ENCODE results near the gene TRPM8. TPM values are rescaled to one million over a fixed set of nuclear protein-coding genes. Genes with fewer than 3 reads are reported as not detected.

TRPM8 gene
- total RNA-seq, 2 experiments from 2014 or later = not detected

GRCh38 chr2:233912691-233913423 lies 4.3 kb upstream of the TRPM8 start:
- intact Hi-C loops (cut with DNase I, micrococcal nuclease) = no loop called here
- Histone ChIP-seq H3K4me3 (ENCODE audit: low read length) (no peak overlapping the region), H3K36me3 (ENCODE audit: insufficient read depth, low read length) (no peaks in the 10 kb centered on the region), H3K27ac (ENCODE audit: low read depth in 1 of 2, low read length in 2 of 2) (no peak overlapping the region), H3K4me1 (ENCODE audit: insufficient read depth, low read length) (no peaks in the 10 kb centered on the region), H3K9me3 (ENCODE audit: control insufficient read depth in 1 of 2, insufficient read depth in 1 of 2, low read length in 2 of 2) (peaks cover 0 to 6% of the 10 kb centered on the region in 2 experiments), H3K27me3 (ENCODE audit: control insufficient read depth in 1 of 2, insufficient read depth in 2 of 2, low read length in 2 of 2) (peaks cover 4 to 16% of the 10 kb centered on the region in 2 experiments)
- H3K27ac Mint-ChIP-seq = no peak overlapping the region
- ChIA-PET CTCF (no interaction called here), POLR2A (no interaction called here)
- TF ChIP-seq CTCF (IDR thresholded peaks at IDR 0.05) = no peak
- no peaks in the 10 kb centered on the region for H3K36me3 Mint-ChIP-seq (ENCODE audit: low read depth)
- ATAC-seq (ENCODE audit: poor library complexity) (no peak), DNase-seq (peak in 1 of 14 experiments; percentile 3)
- no peak overlapping the region for H3K4me3 Mint-ChIP-seq
- no peaks in the 10 kb centered on the region for H3K4me1 Mint-ChIP-seq (ENCODE audit: low read depth)
- no peaks in the 10 kb centered on the region for H3K9me3 Mint-ChIP-seq
- H3K27me3 Mint-ChIP-seq = peaks cover 38% of the 10 kb centered on the region

- CTCF ChIA-PET = no interaction called here
- DNase-seq (no peak), ATAC-seq (ENCODE audit: poor library complexity) (no peak)
- TF ChIP-seq CTCF (IDR thresholded peaks at IDR 0.05) = no peak
- Histone ChIP-seq H3K36me3 (ENCODE audit: insufficient read depth, low read length) (no peaks in the 10 kb centered on the region), H3K27me3 (ENCODE audit: control insufficient read depth in 1 of 2, insufficient read depth in 2 of 2, low read length in 2 of 2) (peaks cover 4 to 20% of the 10 kb centered on the region in 2 experiments), H3K27ac (ENCODE audit: low read depth in 1 of 2, low read length in 2 of 2) (no peak overlapping the region), H3K4me3 (ENCODE audit: low read length) (no peak overlapping the region), H3K4me1 (ENCODE audit: insufficient read depth, low read length) (no peaks in the 10 kb centered on the region), H3K9me3 (ENCODE audit: control insufficient read depth in 1 of 2, insufficient read depth in 1 of 2, low read length in 2 of 2) (peaks cover 0 to 6% of the 10 kb centered on the region in 2 experiments)
- Mint-ChIP-seq H3K36me3 (ENCODE audit: low read depth) (no peaks in the 10 kb centered on the region), H3K27ac (no peak overlapping the region), H3K9me3 (no peaks in the 10 kb centered on the region), H3K4me1 (ENCODE audit: low read depth) (no peaks in the 10 kb centered on the region), H3K27me3 (peaks cover 49% of the 10 kb centered on the region), H3K4me3 (no peak overlapping the region)
- POLR2A ChIA-PET = no interaction called here
- intact Hi-C loops (cut with DNase I, micrococcal nuclease) = no loop called here
Observed at GRCh38 chr2:233915128-233915527, 2.0 kb upstream of the TRPM8 start.

GRCh38 chr2:233919319-233919718 lies 2.1 kb downstream of the TRPM8 start:
- no peaks in the 10 kb centered on the region for H3K36me3 Mint-ChIP-seq (ENCODE audit: low read depth)
- H3K4me1 Mint-ChIP-seq (ENCODE audit: low read depth) = no peaks in the 10 kb centered on the region
- Histone ChIP-seq H3K4me3 (ENCODE audit: low read length) (no peak overlapping the region), H3K27me3 (ENCODE audit: control insufficient read depth in 1 of 2, insufficient read depth in 2 of 2, low read length in 2 of 2) (peaks cover 0 to 14% of the 10 kb centered on the region in 2 experiments), H3K36me3 (ENCODE audit: insufficient read depth, low read length) (no peaks in the 10 kb centered on the region), H3K27ac (ENCODE audit: low read depth in 1 of 2, low read length in 2 of 2) (no peak overlapping the region), H3K9me3 (ENCODE audit: control insufficient read depth in 1 of 2, insufficient read depth in 1 of 2, low read length in 2 of 2) (no peaks in the 10 kb centered on the region), H3K4me1 (ENCODE audit: insufficient read depth, low read length) (no peaks in the 10 kb centered on the region)
- DNase-seq (no peak), ATAC-seq (ENCODE audit: poor library complexity) (no peak)
- ChIA-PET POLR2A (no interaction called here), CTCF (no interaction called here)
- H3K9me3 Mint-ChIP-seq = no peaks in the 10 kb centered on the region
- H3K27ac Mint-ChIP-seq = no peak overlapping the region
- no peak for TF ChIP-seq CTCF (IDR thresholded peaks at IDR 0.05)
- intact Hi-C loops (cut with DNase I, micrococcal nuclease) = no loop called here
- peaks cover 49% of the 10 kb centered on the region for H3K27me3 Mint-ChIP-seq
- no peak overlapping the region for H3K4me3 Mint-ChIP-seq
